HepG2 (cell line): ENCODE results near the gene GDF7. TPM values are rescaled to one million over a fixed set of nuclear protein-coding genes. Genes with fewer than 3 reads are reported as not detected.

Experiments
- DPF2 ChIP-seq: sonication (generic); formaldehyde crosslinking; IDR thresholded peaks from 2 replicates; pipeline ENCODE4 v1.4.0; 2020; ENCODE audit warnings: mild to moderate bottlenecking, low read depth, missing genetic modification reagents, borderline replicate concordance
- EED ChIP-seq: sonication (generic); formaldehyde crosslinking; IDR thresholded peaks from 2 replicates; pipeline ENCODE4 v1.5.0; 2020; ENCODE audit warnings: mild to moderate bottlenecking, missing genetic modification reagents
- GATA4 ChIP-seq: sonication (generic); IDR thresholded peaks from 2 replicates; pipeline ENCODE4 v1.6.1; 2016; ENCODE audit warnings: antibody characterized with exemption, low read depth, borderline replicate concordance
- HNRNPH1 ChIP-seq: fragments of 200-400 bp; formaldehyde crosslinking; optimal IDR thresholded peaks from 2 replicates; pipeline ENCODE3; 2017; ENCODE audit warnings: mild to moderate bottlenecking, low read depth, low read length
- NFKBIZ ChIP-seq: IDR thresholded peaks from 2 replicates; pipeline ENCODE4 v1.6.1; 2018; ENCODE audit warnings: missing genetic modification reagents, missing compliant biosample characterization
- PHF21A ChIP-seq: sonication (generic); formaldehyde crosslinking; IDR thresholded peaks from 2 replicates; pipeline ENCODE4 v1.5.0; 2020; ENCODE audit warnings: mild to moderate bottlenecking, missing genetic modification reagents
- TFAP4 ChIP-seq: sonication (generic); IDR thresholded peaks from 2 replicates; pipeline ENCODE4 v1.6.1; 2016; ENCODE audit warnings: low read depth, borderline replicate concordance
- TMF1 ChIP-seq: sonication (generic); formaldehyde crosslinking; IDR thresholded peaks from 2 replicates; pipeline ENCODE4 v1.8.1; 2022; ENCODE audit warnings: low read depth, missing genetic modification reagents
- U2AF1 ChIP-seq: fragments of 200-400 bp; formaldehyde crosslinking; optimal IDR thresholded peaks from 2 replicates; pipeline ENCODE3; 2017; ENCODE audit warnings: mild to moderate bottlenecking, low read depth, low read length
- ZFP36L2 ChIP-seq: sonication (generic); formaldehyde crosslinking; IDR thresholded peaks from 2 replicates; pipeline ENCODE4 v1.4.0; 2020; ENCODE audit warnings: missing genetic modification reagents
- ZHX1 ChIP-seq: sonication (generic); formaldehyde crosslinking; IDR thresholded peaks from 2 replicates; pipeline ENCODE4 v1.8.1; 2022; ENCODE audit warnings: low read depth, mild to moderate bottlenecking, missing genetic modification reagents
- ZNF121 ChIP-seq: sonication (generic); formaldehyde crosslinking; IDR thresholded peaks from 2 replicates; pipeline ENCODE4 v1.5.0; 2020; ENCODE audit warnings: mild to moderate bottlenecking, missing genetic modification reagents
- ZNF180 ChIP-seq: sonication (generic); formaldehyde crosslinking; IDR thresholded peaks from 2 replicates; pipeline ENCODE4 v1.4.0; 2020; ENCODE audit warnings: low read depth, missing genetic modification reagents, borderline replicate concordance
- ZNF296 ChIP-seq: sonication (generic); formaldehyde crosslinking; conservative IDR thresholded peaks from 2 replicates; pipeline ENCODE4 v1.5.0; 2020; ENCODE audit warnings: mild to moderate bottlenecking, missing genetic modification reagents
- ZNF562 ChIP-seq: sonication (generic); formaldehyde crosslinking; IDR thresholded peaks from 2 replicates; pipeline ENCODE4 v1.8.0; 2022; ENCODE audit warnings: missing genetic modification reagents, borderline replicate concordance
- ZNF563 ChIP-seq: sonication (generic); formaldehyde crosslinking; IDR thresholded peaks from 2 replicates; pipeline ENCODE4 v1.8.0; 2022; ENCODE audit warnings: mild to moderate bottlenecking, moderate library complexity, missing genetic modification reagents
- ZNF605 ChIP-seq: sonication (generic); formaldehyde crosslinking; IDR thresholded peaks from 2 replicates; pipeline ENCODE4 v1.8.0; 2022; ENCODE audit warnings: mild to moderate bottlenecking, missing genetic modification reagents
- ZNF878 ChIP-seq: sonication (generic); formaldehyde crosslinking; IDR thresholded peaks from 2 replicates; pipeline ENCODE4 v1.8.1; 2023; ENCODE audit warnings: mild to moderate bottlenecking, missing genetic modification reagents, moderate library complexity
- polyA plus RNA-seq, 8 experiments: library from polyadenylated mRNA; depleted of rRNA in 3 of 8; stranded (reverse) in 7 of 8; unstranded in 1 of 8; fragments of >200 nt; fragmentation: Illumina TruSeq in 4 of 8; extraction: Trizol in 4 of 8; gene quantifications; 2 replicates each; pipeline versions ENCODE4 v1.2.1 to v1.2.3, GENCODE V29; 2011 to 2016; ENCODE audit warnings: low read depth in 4 of 8, missing spikeins in 1 of 8, mixed read lengths in 1 of 8; ENCODE audit not compliant: insufficient read depth in 1 of 8
- total RNA-seq, 5 experiments: library from RNA; depleted of rRNA; stranded (reverse); fragments of >200 nt; fragmentation: Illumina TruSeq; extraction: Trizol; gene quantifications; 2 replicates each; pipeline ENCODE4 v1.2.3, GENCODE V29; 2016; ENCODE audit warnings: low read depth in 1 of 5
- TF ChIP-seq, protein P1 (sequence below): IDR thresholded peaks from 2 replicates; pipeline ENCODE4 v1.6.1; 2016; ENCODE audit warnings: low read depth, borderline replicate concordance
- TF ChIP-seq, protein P2 (sequence below): sonication (generic); formaldehyde crosslinking; IDR thresholded peaks from 2 replicates; pipeline ENCODE4 v1.8.0; 2022; ENCODE audit warnings: mild to moderate bottlenecking, missing genetic modification reagents, borderline replicate concordance
- TF ChIP-seq, protein P3 (sequence below): sonication (generic); formaldehyde crosslinking; IDR thresholded peaks from 2 replicates; pipeline ENCODE4 v1.4.0; 2020; ENCODE audit warnings: missing genetic modification reagents; ENCODE audit errors: not compliant biosample characterization
- TF ChIP-seq, protein P4 (sequence below): sonication (generic); formaldehyde crosslinking; IDR thresholded peaks from 2 replicates; pipeline ENCODE4 v1.5.0; 2020; ENCODE audit warnings: missing genetic modification reagents

GDF7 gene
- total and polyA plus RNA-seq, 2 of the 13 experiments (the other 11 are each of a cell fraction or from before 2014, with no cell fraction given), result 1.6 to 15.0 TPM

- TF ChIP-seq, protein P1, sequence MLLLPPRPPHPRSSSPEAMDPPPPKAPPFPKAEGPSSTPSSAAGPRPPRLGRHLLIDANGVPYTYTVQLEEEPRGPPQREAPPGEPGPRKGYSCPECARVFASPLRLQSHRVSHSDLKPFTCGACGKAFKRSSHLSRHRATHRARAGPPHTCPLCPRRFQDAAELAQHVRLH (CRISPR knock-in tag), result peak; percentile 79; the same call in 1 of the 2 replicates
- TF ChIP-seq ZNF562 (no peak), ZNF121 (CRISPR knock-in tag) (no peak), EED (CRISPR knock-in tag) (0 out of 2 replicates have a peak, but pooled peaks have one; percentile 57), NFKBIZ (CRISPR knock-in tag) (no peak), ZNF878 (CRISPR knock-in tag) (no peak), TFAP4 (peak; percentile 76; the same call in 1 of the 2 replicates), ZNF296 (0 out of 2 replicates have a peak, but pooled peaks have one; percentile 26), ZNF563 (CRISPR knock-in tag) (0 out of 2 replicates have a peak, but pooled peaks have one; percentile 26), GATA4 (no peak), TMF1 (CRISPR knock-in tag) (no peak), U2AF1 (peak; percentile 89), ZNF180 (no peak), HNRNPH1 (no peak), ZNF605 (CRISPR knock-in tag) (peak; percentile 11; the same call in 1 of the 2 replicates), ZFP36L2 (CRISPR knock-in tag) (no peak), ZHX1 (CRISPR knock-in tag) (0 out of 2 replicates have a peak, but pooled peaks have one; percentile 45), PHF21A (no peak; the same call in 1 of the 2 replicates), DPF2 (CRISPR knock-in tag) (no peak)
- TF ChIP-seq, protein P2, sequence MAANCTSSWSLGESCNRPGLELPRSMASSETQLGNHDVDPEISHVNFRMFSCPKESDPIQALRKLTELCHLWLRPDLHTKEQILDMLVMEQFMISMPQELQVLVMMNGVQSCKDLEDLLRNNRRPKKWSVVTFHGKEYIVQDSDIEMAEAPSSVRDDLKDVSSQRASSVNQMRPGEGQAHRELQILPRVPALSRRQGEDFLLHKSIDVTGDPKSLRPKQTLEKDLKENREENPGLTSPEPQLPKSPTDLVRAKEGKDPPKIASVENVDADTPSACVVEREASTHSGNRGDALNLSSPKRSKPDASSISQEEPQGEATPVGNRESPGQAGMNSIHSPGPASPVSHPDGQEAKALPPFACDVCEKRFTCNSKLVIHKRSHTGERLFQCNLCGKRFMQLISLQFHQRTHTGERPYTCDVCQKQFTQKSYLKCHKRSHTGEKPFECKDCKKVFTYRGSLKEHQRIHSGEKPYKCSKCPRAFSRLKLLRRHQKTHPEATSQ, result no peak
- TF ChIP-seq, protein P3, sequence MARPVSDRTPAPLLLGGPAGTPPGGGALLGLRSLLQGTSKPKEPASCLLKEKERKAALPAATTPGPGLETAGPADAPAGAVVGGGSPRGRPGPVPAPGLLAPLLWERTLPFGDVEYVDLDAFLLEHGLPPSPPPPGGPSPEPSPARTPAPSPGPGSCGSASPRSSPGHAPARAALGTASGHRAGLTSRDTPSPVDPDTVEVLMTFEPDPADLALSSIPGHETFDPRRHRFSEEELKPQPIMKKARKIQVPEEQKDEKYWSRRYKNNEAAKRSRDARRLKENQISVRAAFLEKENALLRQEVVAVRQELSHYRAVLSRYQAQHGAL (CRISPR knock-in tag), result no peak
- TF ChIP-seq, protein P4, sequence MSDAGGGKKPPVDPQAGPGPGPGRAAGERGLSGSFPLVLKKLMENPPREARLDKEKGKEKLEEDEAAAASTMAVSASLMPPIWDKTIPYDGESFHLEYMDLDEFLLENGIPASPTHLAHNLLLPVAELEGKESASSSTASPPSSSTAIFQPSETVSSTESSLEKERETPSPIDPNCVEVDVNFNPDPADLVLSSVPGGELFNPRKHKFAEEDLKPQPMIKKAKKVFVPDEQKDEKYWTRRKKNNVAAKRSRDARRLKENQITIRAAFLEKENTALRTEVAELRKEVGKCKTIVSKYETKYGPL (CRISPR knock-in tag), result no peak
These were observed 24.6 kb upstream of the GDF7 start (continued) for GRCh38 chr2:20642055-20642971.
